HepG2 (cell line): ENCODE results near the gene TNN.
"Not testable (repeated sequence)": the region's sequence is repeated elsewhere in the genome, so short reads cannot be mapped to it uniquely, and the experiment has no call there.

Experiments used
- CEBPB ChIP-seq: IDR thresholded peaks from 2 replicates; pipeline ENCODE4 v1.6.1; 2011; ENCODE audit warnings: low read depth, low read length, improper control_type of control experiment, borderline replicate concordance
- FOXM1 ChIP-seq: sonication (generic); formaldehyde crosslinking; IDR thresholded peaks from 2 replicates; pipeline ENCODE4 v1.5.0; 2020; ENCODE audit warnings: missing genetic modification reagents
- MTF1 ChIP-seq: sonication (generic); formaldehyde crosslinking; IDR thresholded peaks from 2 replicates; pipeline ENCODE4 v1.5.0; 2020; ENCODE audit warnings: missing genetic modification reagents
- NFIC ChIP-seq: IDR thresholded peaks from 2 replicates; pipeline ENCODE4 v1.6.1; 2012; ENCODE audit warnings: mild to moderate bottlenecking, low read length, inconsistent platforms
- POLR2A ChIP-seq, 2 experiments: IDR thresholded peaks; 2 replicates each; pipeline ENCODE4 v1.6.1; 2011; ENCODE audit warnings: low read depth in 2 of 2, low read length in 2 of 2, mild to moderate bottlenecking in 1 of 2, moderate library complexity in 1 of 2; ENCODE audit not compliant: insufficient read depth in 1 of 2
- TBP ChIP-seq: sonication (generic); formaldehyde crosslinking; IDR thresholded peaks from 2 replicates; pipeline ENCODE4 v1.5.0; 2020; ENCODE audit warnings: missing genetic modification reagents
- ZBTB39 ChIP-seq: sonication (generic); formaldehyde crosslinking; IDR thresholded peaks from 2 replicates; pipeline ENCODE4 v1.5.0; 2020; ENCODE audit warnings: missing genetic modification reagents
- ZBTB46 ChIP-seq: sonication (generic); formaldehyde crosslinking; IDR thresholded peaks from 2 replicates; pipeline ENCODE4 v1.4.0; 2020; ENCODE audit warnings: mild to moderate bottlenecking, missing genetic modification reagents, borderline replicate concordance
- ZNF512 ChIP-seq: sonication (generic); formaldehyde crosslinking; IDR thresholded peaks from 2 replicates; pipeline ENCODE4 v1.4.0; 2020; ENCODE audit warnings: mild to moderate bottlenecking, missing genetic modification reagents
- ZNF567 ChIP-seq: sonication (generic); formaldehyde crosslinking; IDR thresholded peaks from 2 replicates; pipeline ENCODE4 v1.8.1; 2023; ENCODE audit warnings: mild to moderate bottlenecking, missing genetic modification reagents, borderline replicate concordance
- ZNF570 ChIP-seq: sonication (generic); formaldehyde crosslinking; IDR thresholded peaks from 2 replicates; pipeline ENCODE4 v1.4.0; 2020; ENCODE audit warnings: mild to moderate bottlenecking, missing genetic modification reagents, borderline replicate concordance
- ZNF580 ChIP-seq: IDR thresholded peaks from 2 replicates; pipeline ENCODE4 v1.6.1; 2016; ENCODE audit warnings: low read depth, borderline replicate concordance
- ZNF678 ChIP-seq: sonication (generic); formaldehyde crosslinking; IDR thresholded peaks from 2 replicates; pipeline ENCODE4 v1.4.0; 2020; ENCODE audit warnings: mild to moderate bottlenecking, missing genetic modification reagents
- ZSCAN29 ChIP-seq: sonication (generic); formaldehyde crosslinking; conservative IDR thresholded peaks from 2 replicates; pipeline ENCODE4 v1.4.0; 2020; ENCODE audit warnings: mild to moderate bottlenecking, missing genetic modification reagents

GRCh38 chr1:175044591-175044990 lies 23.0 kb upstream of the TNN start:
- TF ChIP-seq ZNF567; ZBTB46; POLR2A (IDR thresholded peaks at IDR 0.05; ENCODE audit: insufficient read depth in 1 of 2, low read depth in 2 of 2, low read length in 2 of 2); ZNF580 (CRISPR knock-in tag); MTF1; NFIC; ZNF512 (CRISPR knock-in tag); ZBTB39; FOXM1 (CRISPR knock-in tag); CEBPB; ZNF678; ZSCAN29 (CRISPR knock-in tag); TBP (CRISPR knock-in tag); ZNF570 (CRISPR knock-in tag): not testable (repeated sequence)
